Gastrocnemius medialis (tissue), 4 donors: ENCODE measurements around the gene ZNF587B. TPM values are rescaled to one million over a fixed set of nuclear protein-coding genes. Genes with fewer than 3 reads are reported as not detected.
"Not testable (repeated sequence)": the region's sequence is repeated elsewhere in the genome, so short reads cannot be mapped to it uniquely, and the experiment has no call there.

Experiments used
- ATAC-seq, 2 donors: fragments of 150-250 bp; one replicate each; pipeline ENCODE4 v1.9.1; 2016
- DNase-seq, 2 donors: peaks; one replicate each; pipeline ENCODE4 v3.0.0-alpha.2; 2019
- H3K27ac ChIP-seq, 4 donors: fragments of 200-600 bp; sonication (generic); 1 replicate in 1 of 4; 2 replicates in 3 of 4; pipeline ENCODE4 v1.5.1; 2016 to 2018; ENCODE audit warnings: mild to moderate bottlenecking in 2 of 4, moderate library complexity in 1 of 4
- H3K27me3 ChIP-seq, 3 donors: fragments of 200-600 bp; sonication (generic) in 2 of 3; 1 replicate in 1 of 3; 2 replicates in 2 of 3; pipeline versions ENCODE4 v1.5.1 to v1.6.0; 2016 to 2019; ENCODE audit warnings: mild to moderate bottlenecking in 1 of 3, moderate library complexity in 1 of 3
- H3K36me3 ChIP-seq, 2 donors: fragments of 200-600 bp; sonication (generic) in 1 of 2; one replicate each; pipeline ENCODE4 v1.5.1; 2017 to 2018
- H3K4me1 ChIP-seq, 2 donors: fragments of 200-600 bp; sonication (generic) in 1 of 2; one replicate each; pipeline ENCODE4 v1.5.1; 2016 to 2017; ENCODE audit warnings: mild to moderate bottlenecking in 2 of 2
- H3K4me3 ChIP-seq, 4 donors: fragments of 200-600 bp; sonication (generic) in 3 of 4; 1 replicate in 1 of 4; 2 replicates in 3 of 4; pipeline ENCODE4 v1.5.1; 2016 to 2019; ENCODE audit warnings: mild to moderate bottlenecking in 2 of 4
- H3K9me3 ChIP-seq, 3 donors: fragments of 200-600 bp; sonication (generic) in 2 of 3; 1 replicate in 1 of 3; 2 replicates in 2 of 3; pipeline ENCODE4 v1.5.1; 2016 to 2019
- CTCF ChIP-seq, 5 experiments: fragments of 450-650 bp in 3 of 5; fragments of 200-600 bp in 2 of 5; sonication (generic) in 2 of 5; IDR thresholded peaks in 4 of 5; conservative IDR thresholded peaks in 1 of 5; 1 replicate in 4 of 5; 2 replicates in 1 of 5; pipeline ENCODE4 v1.5.1; 2016 to 2019; ENCODE audit warnings: antibody characterized with exemption in 5 of 5, mild to moderate bottlenecking in 3 of 5, moderate library complexity in 3 of 5
- POLR2A ChIP-seq, 2 donors: fragments of 450-650 bp; IDR thresholded peaks; one replicate each; pipeline ENCODE4 v1.6.1; 2017; ENCODE audit warnings: antibody characterized with exemption in 2 of 2, mild to moderate bottlenecking in 2 of 2, moderate library complexity in 2 of 2
- in situ Hi-C, 4 donors: fragments of 200-750 bp; cut with MboI; loops; one replicate each; pipeline versions ENCODE4 v1.15.0 to v1.8.0; 2017; ENCODE audit warnings: low sequenced_read_pairs in 4 of 4
- intact Hi-C: fragments of 100-400 bp; cut with DNase I; formaldehyde crosslinking; loops from one replicate; pipeline ENCODE4 v1.15.1; 2023; ENCODE audit warnings: low total_unique reads
- total RNA-seq, 4 donors: library from RNA; depleted of rRNA; stranded (reverse); fragments of >200 nt; gene quantifications; one replicate each; pipeline versions ENCODE4 v1.1.0 to v1.2.3, GENCODE V29; 2016

ZNF587B gene
- total RNA-seq, 4 donors from 2014 or later: 2.1 to 9.6 (median 6.3) TPM

- H3K27me3 ChIP-seq, H3K36me3 ChIP-seq, intact Hi-C loops, H3K9me3 ChIP-seq: not testable (repeated sequence)
- H3K27ac ChIP-seq: peak within 1 kb of the TSS; percentile 72 to 85 (median 80)
- peak within 1 kb of the TSS; percentile 73 to 87 (median 80) for H3K4me3 ChIP-seq
- H3K4me1 ChIP-seq: peaks cover 5 to 12% of the 10 kb centered on the region in 2 donors
- in situ Hi-C loops: loop anchor here in 1 of 4 donors (25.0 kb wide), 1 partner anchor 113 kb away; the partner anchor contains the start of genes ZNF671 and ZNF776
- ATAC-seq (peak; percentile 93 to 99), DNase-seq (peak; percentile 50 to 65)
These were observed 19.8 kb downstream of the ZNF587B start, which contains the start of gene ZNF587 for GRCh38 chr19:57849666-57850473. Gene ZNF587, plus strand, starts transcription at chr19:57849859. Its CDS starts 180 bp downstream, at chr19:57850039.

- ATAC-seq (no peak), DNase-seq (no peak)
- in situ Hi-C loops: no loop called here
- no peak for TF ChIP-seq POLR2A (IDR thresholded peaks at IDR 0.05)
- no peak for TF ChIP-seq CTCF (IDR thresholded peaks at IDR 0.05 in 4 of 5, conservative IDR thresholded peaks at IDR 0.05 in 1 of 5)
- intact Hi-C loops: no loop called here
- Histone ChIP-seq H3K27me3 (no peaks in the 10 kb centered on the region), H3K27ac (peak overlapping the region in 3 of 4 donors; percentile 72 to 85 (median 80)), H3K4me1 (peaks cover 5 to 12% of the 10 kb centered on the region in 2 donors), H3K9me3 (no peaks in the 10 kb centered on the region), H3K36me3 (peaks cover 0 to 15% of the 10 kb centered on the region in 2 donors), H3K4me3 (peak overlapping the region; percentile 73 to 87 (median 80))
These were observed 20.5 kb downstream of the ZNF587B start for GRCh38 chr19:57850553-57851017.

- ATAC-seq, H3K27ac ChIP-seq, in situ Hi-C loops, H3K27me3 ChIP-seq, intact Hi-C loops, DNase-seq, H3K9me3 ChIP-seq, H3K4me3 ChIP-seq: not testable (repeated sequence)
- Histone ChIP-seq H3K4me1 (peaks cover 5 to 12% of the 10 kb centered on the region in 2 donors), H3K36me3 (peaks cover 0 to 25% of the 10 kb centered on the region in 2 donors)
These were observed 21.9 kb downstream of the ZNF587B start for GRCh38 chr19:57851812-57852603.

GRCh38 chr19:57854117-57854516 is 24.0 kb downstream of the ZNF587B start:
- in situ Hi-C loops, H3K27ac ChIP-seq, H3K4me3 ChIP-seq, intact Hi-C loops, H3K27me3 ChIP-seq, ATAC-seq, DNase-seq, H3K9me3 ChIP-seq: not testable (repeated sequence)
- peaks cover 5 to 12% of the 10 kb centered on the region in 2 donors for H3K4me1 ChIP-seq
- H3K36me3 ChIP-seq: peaks cover 0 to 39% of the 10 kb centered on the region in 2 donors

- ATAC-seq, H3K9me3 ChIP-seq, H3K4me3 ChIP-seq, H3K4me1 ChIP-seq, DNase-seq, H3K27me3 ChIP-seq, intact Hi-C loops, in situ Hi-C loops, H3K27ac ChIP-seq: not testable (repeated sequence)
- H3K36me3 ChIP-seq: peaks cover 6 to 86% of the 10 kb centered on the region in 2 donors
These were observed 32.3 kb downstream of the ZNF587B start for GRCh38 chr19:57862351-57862750.

GRCh38 chr19:57867868-57868492 is 37.9 kb downstream of the ZNF587B start:
- Histone ChIP-seq H3K36me3 (peaks cover 6 to 55% of the 10 kb centered on the region in 2 donors), H3K4me1 (no peaks in the 10 kb centered on the region), H3K9me3 (peaks cover 0 to 16% (median 0%) of the 10 kb centered on the region in 3 donors), H3K27me3 (no peaks in the 10 kb centered on the region), H3K27ac (no peak overlapping the region), H3K4me3 (no peak overlapping the region)
- no peak for ATAC-seq
- DNase-seq: no peak
- in situ Hi-C loops (no loop called here), intact Hi-C loops (no loop called here)
- no peak for TF ChIP-seq POLR2A (IDR thresholded peaks at IDR 0.05)
- no peak for TF ChIP-seq CTCF (IDR thresholded peaks at IDR 0.05 in 4 of 5, conservative IDR thresholded peaks at IDR 0.05 in 1 of 5)

GRCh38 chr19:57869655-57870054 is 39.6 kb downstream of the ZNF587B start:
- H3K4me1 ChIP-seq, in situ Hi-C loops, H3K27me3 ChIP-seq, intact Hi-C loops, H3K27ac ChIP-seq, H3K4me3 ChIP-seq: not testable (repeated sequence)
- DNase-seq (peak in 1 of 2 donors; percentile 35), ATAC-seq (peak in 1 of 2 donors; percentile 14)
- peaks cover 5 to 55% of the 10 kb centered on the region in 2 donors for H3K36me3 ChIP-seq
- peaks cover 0 to 26% (median 4%) of the 10 kb centered on the region in 3 donors for H3K9me3 ChIP-seq
